ENCODE results near the gene TMEM129. TPM values are rescaled to one million over a fixed set of nuclear protein-coding genes. Genes with fewer than 3 reads are reported as not detected.

Gene TMEM129
- total RNA-seq, 1 experiment from 2014 or later, result 18.6 TPM

- Histone ChIP-seq H3K27me3 (no peaks in the 10 kb centered on the region), H3K27ac (no peak overlapping the region), H3K36me3 (peaks cover 70% of the 10 kb centered on the region), H3K4me3 (no peak overlapping the region), H3K4me1 (no peaks in the 10 kb centered on the region), H3K9me3 (replicated peaks) (no peaks in the 10 kb centered on the region)
- no peak for DNase-seq
These were observed 4.4 kb upstream of the TMEM129 start for GRCh38 chr4:1725521-1725920.

GRCh38 chr4:1723131-1723801, 2.1 kb upstream of the TMEM129 start:
- H3K36me3 ChIP-seq, result peaks cover 55% of the 10 kb centered on the region
- DNase-seq, result no peak
- no peak overlapping the region for H3K4me3 ChIP-seq
- no peak overlapping the region for H3K27ac ChIP-seq
- no peaks in the 10 kb centered on the region for H3K27me3 ChIP-seq
- peaks cover 6% of the 10 kb centered on the region; the same call in 1 of the 2 replicates for H3K4me1 ChIP-seq
- H3K9me3 ChIP-seq (replicated peaks), result no peaks in the 10 kb centered on the region

GRCh38 chr4:1722551-1723118, 1.5 kb upstream of the TMEM129 start:
- H3K27me3 ChIP-seq, result no peaks in the 10 kb centered on the region
- DNase-seq, result no peak
- peaks cover 6% of the 10 kb centered on the region; the same call in 1 of the 2 replicates for H3K4me1 ChIP-seq
- H3K36me3 ChIP-seq, result peaks cover 51% of the 10 kb centered on the region
- no peak overlapping the region for H3K27ac ChIP-seq
- peak overlapping the region; percentile 70 for H3K4me3 ChIP-seq
- no peaks in the 10 kb centered on the region for H3K9me3 ChIP-seq (replicated peaks)

GRCh38 chr4:1721666-1722550, 785 bp upstream of the TMEM129 start:
- no peak for DNase-seq
- no peaks in the 10 kb centered on the region for H3K9me3 ChIP-seq (replicated peaks)
- peaks cover 6% of the 10 kb centered on the region; the same call in 1 of the 2 replicates for H3K4me1 ChIP-seq
- H3K36me3 ChIP-seq, result peaks cover 45% of the 10 kb centered on the region
- peak overlapping the region; percentile 61 for H3K27ac ChIP-seq
- peak overlapping the region; percentile 70 for H3K4me3 ChIP-seq
- H3K27me3 ChIP-seq, result no peaks in the 10 kb centered on the region

GRCh38 chr4:1720163-1720983, 750 bp downstream of the TMEM129 start:
- Histone ChIP-seq H3K4me3 (peak overlapping the region; percentile 70), H3K36me3 (peaks cover 31% of the 10 kb centered on the region), H3K9me3 (replicated peaks) (no peaks in the 10 kb centered on the region), H3K27me3 (no peaks in the 10 kb centered on the region), H3K27ac (peak overlapping the region; percentile 61), H3K4me1 (peaks cover 6% of the 10 kb centered on the region; the same call in 1 of the 2 replicates)
- peak; percentile 65 to 73 for DNase-seq

GRCh38 chr4:1718095-1718850, 2.9 kb downstream of the TMEM129 start:
- Histone ChIP-seq H3K27me3 (no peaks in the 10 kb centered on the region), H3K9me3 (replicated peaks) (no peaks in the 10 kb centered on the region), H3K27ac (no peak overlapping the region), H3K4me1 (peaks cover 6% of the 10 kb centered on the region; the same call in 1 of the 2 replicates), H3K36me3 (peaks cover 13% of the 10 kb centered on the region), H3K4me3 (no peak overlapping the region)
- DNase-seq, result no peak

- Histone ChIP-seq H3K27me3 (no peaks in the 10 kb centered on the region), H3K27ac (no peak overlapping the region), H3K36me3 (peaks cover 10% of the 10 kb centered on the region), H3K9me3 (replicated peaks) (no peaks in the 10 kb centered on the region), H3K4me3 (no peak overlapping the region), H3K4me1 (peaks cover 6% of the 10 kb centered on the region; the same call in 1 of the 2 replicates)
- DNase-seq, result no peak
These were observed 3.7 kb downstream of the TMEM129 start for GRCh38 chr4:1717129-1718094.

- no peak for DNase-seq
- no peak overlapping the region for H3K4me3 ChIP-seq
- H3K27me3 ChIP-seq, result no peaks in the 10 kb centered on the region
- no peak overlapping the region for H3K27ac ChIP-seq
- no peaks in the 10 kb centered on the region for H3K9me3 ChIP-seq (replicated peaks)
- peaks cover 10% of the 10 kb centered on the region for H3K36me3 ChIP-seq
- peaks cover 6% of the 10 kb centered on the region; the same call in 1 of the 2 replicates for H3K4me1 ChIP-seq
These were observed 4.8 kb downstream of the TMEM129 start for GRCh38 chr4:1716065-1716945.

- H3K9me3 ChIP-seq (replicated peaks), result no peaks in the 10 kb centered on the region
- H3K36me3 ChIP-seq, result peaks cover 16% of the 10 kb centered on the region
- H3K27me3 ChIP-seq, result no peaks in the 10 kb centered on the region
- H3K4me3 ChIP-seq, result no peak overlapping the region
- no peak overlapping the region for H3K27ac ChIP-seq
- H3K4me1 ChIP-seq, result peaks cover 9% of the 10 kb centered on the region; the same call in 1 of the 2 replicates
- no peak for DNase-seq
These were observed 5.9 kb downstream of the TMEM129 start for GRCh38 chr4:1715002-1715758.

- Histone ChIP-seq H3K4me3 (no peak overlapping the region), H3K9me3 (replicated peaks) (no peaks in the 10 kb centered on the region), H3K27me3 (no peaks in the 10 kb centered on the region), H3K27ac (no peak overlapping the region), H3K4me1 (peaks cover 11% of the 10 kb centered on the region; the same call in 1 of the 2 replicates), H3K36me3 (peaks cover 19% of the 10 kb centered on the region)
- no peak for DNase-seq
These were observed 6.7 kb downstream of the TMEM129 start for GRCh38 chr4:1714303-1715001.

All from SJCRH30 (cell line).